Right cardiac atrium (tissue), 5 donors: Measurements from ENCODE around the gene TPTE. TPM values are rescaled to one million over a fixed set of nuclear protein-coding genes. Genes with fewer than 3 reads are reported as not detected.
"Not testable (repeated sequence)": the region's sequence is repeated elsewhere in the genome, so short reads cannot be mapped to it uniquely, and the experiment has no call there.

ENCODE experiments used
- ATAC-seq, 2 donors: fragments of 200-7000 bp; cut with Tn5 transposase; one replicate each; pipeline versions ENCODE4 v1.8.0 to v1.9.1; 2020; ENCODE audit warnings: moderate library complexity in 2 of 2, mild to moderate bottlenecking in 1 of 2
- DNase-seq, 3 donors: peaks; one replicate each; pipeline ENCODE4 v3.0.0-alpha.2; 2020
- H3K27ac ChIP-seq: one replicate; pipeline ENCODE4 v1.5.1; 2013; ENCODE audit warnings: mild to moderate bottlenecking, low read length, control low read depth, moderate library complexity
- H3K27me3 ChIP-seq: one replicate; pipeline ENCODE4 v1.6.1; 2013; ENCODE audit not compliant: control insufficient read depth, insufficient read depth
- H3K4me1 ChIP-seq: one replicate; pipeline ENCODE4 v1.6.1; 2013; ENCODE audit warnings: low read length; ENCODE audit not compliant: control insufficient read depth, insufficient read depth
- H3K4me3 ChIP-seq: one replicate; pipeline ENCODE4 v1.5.1; 2013; ENCODE audit warnings: low read length, control low read depth
- H3K9me3 ChIP-seq: one replicate; pipeline ENCODE4 v1.6.1; 2013; ENCODE audit warnings: low read length; ENCODE audit not compliant: control insufficient read depth
- WGBS: extraction: QIAGEN DNeasy Blood & Tissue Kit; methylation state at CpG from one replicate; pipeline ENCODE4 v1.1.7; 2013; 5-methylcytosine and 5-hydroxymethylcytosine counted together
- intact Hi-C, 4 donors: fragments of 100-400 bp; cut with DNase I; formaldehyde crosslinking; loops; one replicate each; pipeline versions ENCODE4 v1.11.0 to v1.14.0; 2022 to 2023
- polyA plus RNA-seq: library from polyadenylated mRNA; stranded (reverse); fragments of 200-250 nt; gene quantifications from one replicate; pipeline ENCODE4 v1.2.3, GENCODE V29; 2013
- total RNA-seq, 4 donors: library from RNA; stranded (reverse); fragmentation: NEBNext Ultra II Directional; extraction: Animal tissue kit (Norgen Biotek cat#: 25700); gene quantifications; one replicate each; pipeline ENCODE4 v1.2.1, GENCODE V29; 2021
- donor health status: healthy with polysubstance abuse.
- donor health status: DM: no; HTN: yes; CAD: no.
- donor health status: DM: no; HTN: no; CAD: no.
- donor health status: DM: no; HTN: yes; CAD: no; lungs with severe emphysema.
- donor health status: DM: yes; HTN: yes; CAD: no.

Gene TPTE
- total and polyA plus RNA-seq, 5 donors, result not detected

DNA sequence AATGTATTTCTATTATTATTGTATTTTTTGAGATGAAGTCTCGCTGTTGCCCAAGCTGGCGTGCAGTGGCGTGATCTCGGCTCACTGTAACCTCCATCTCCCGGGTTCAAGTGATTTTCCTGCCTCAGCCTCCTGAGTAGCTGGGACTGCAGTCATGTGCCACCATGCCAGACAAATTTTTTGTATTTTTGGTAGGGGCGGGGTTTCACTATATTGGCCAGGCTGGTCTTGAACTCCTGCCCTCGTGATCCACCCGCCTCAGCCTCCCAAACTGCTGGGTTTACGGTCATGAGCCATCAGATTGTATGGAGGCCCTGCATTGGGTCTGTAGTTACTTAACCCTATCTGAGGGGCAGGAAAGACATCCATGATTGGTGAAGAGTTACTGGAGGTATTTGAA, 23.0 kb downstream of the TPTE start:
- intact Hi-C loops, H3K27ac ChIP-seq, DNase-seq, H3K27me3 ChIP-seq, H3K4me1 ChIP-seq, H3K9me3 ChIP-seq, ATAC-seq, H3K4me3 ChIP-seq: not testable (repeated sequence)
- 75% methylated on average over 9 of the region's 9 CpGs for WGBS

DNA sequence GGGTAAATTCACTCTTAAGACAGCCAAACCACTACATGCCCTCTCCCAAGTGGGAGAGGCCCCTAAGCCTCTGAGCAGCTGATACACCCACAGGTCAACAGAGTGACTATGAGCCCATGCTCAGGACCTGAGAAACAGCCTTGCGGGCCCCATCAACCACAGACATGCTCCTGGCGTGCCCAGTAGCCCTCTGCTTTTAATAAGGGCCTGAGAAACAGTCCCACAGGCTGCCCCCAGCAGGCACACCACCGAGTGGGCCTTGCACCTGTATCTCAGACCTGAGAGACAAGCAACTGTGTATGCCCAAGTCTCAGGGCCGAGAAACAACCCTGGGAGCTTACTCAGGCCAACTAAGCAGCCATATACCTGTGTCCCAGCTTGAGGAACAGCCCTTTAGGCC, 26.5 kb downstream of the TPTE start:
- ATAC-seq, result peak in 1 of 2 donors; percentile 50
- H3K4me1 ChIP-seq, intact Hi-C loops, H3K27me3 ChIP-seq, H3K9me3 ChIP-seq, H3K4me3 ChIP-seq, DNase-seq, H3K27ac ChIP-seq: not testable (repeated sequence)
- WGBS, result 30% methylated on average over 4 of the region's 4 CpGs

- ATAC-seq, H3K4me3 ChIP-seq, H3K4me1 ChIP-seq, intact Hi-C loops, H3K27ac ChIP-seq, H3K9me3 ChIP-seq, H3K27me3 ChIP-seq: not testable (repeated sequence)
- WGBS, result 66% methylated on average over 2 of the region's 2 CpGs
- DNase-seq, result peak in 1 of 3 donors; percentile 29
Measured at GRCh38 chr21:10548331-10548954, 27.1 kb downstream of the TPTE start.

GRCh38 chr21:10570803-10571202, 49.4 kb downstream of the TPTE start:
- peak; percentile 22 to 40 for ATAC-seq
- intact Hi-C loops, H3K4me1 ChIP-seq: not testable (repeated sequence)

GRCh38 chr21:10574531-10575310, 53.3 kb downstream of the TPTE start:
- intact Hi-C loops, H3K9me3 ChIP-seq, H3K4me1 ChIP-seq, H3K4me3 ChIP-seq, H3K27me3 ChIP-seq, H3K27ac ChIP-seq: not testable (repeated sequence)
- peak; percentile 21 to 37 for ATAC-seq
- peak in 1 of 3 donors; percentile 26 for DNase-seq
- 70% methylated on average over 16 of the region's 16 CpGs for WGBS

More at GRCh38 chr21:10570803-10571202, 49.4 kb downstream of the TPTE start:
- not testable (repeated sequence) for H3K27ac ChIP-seq, H3K4me3 ChIP-seq, H3K9me3 ChIP-seq, DNase-seq, H3K27me3 ChIP-seq
- 38% methylated on average over 2 of the region's 2 CpGs for WGBS

- DNase-seq, result no peak
- Histone ChIP-seq H3K27me3 (no peaks in the 10 kb centered on the region), H3K27ac (no peak overlapping the region), H3K9me3 (no peaks in the 10 kb centered on the region), H3K4me1 (no peaks in the 10 kb centered on the region), H3K4me3 (no peak overlapping the region)
- 64% methylated on average over 2 of the region's 2 CpGs for WGBS
- peak; percentile 24 to 36 for ATAC-seq
- intact Hi-C loops, result no loop called here
Measured at GRCh38 chr21:10575311-10575667, 53.9 kb downstream of the TPTE start.

DNA sequence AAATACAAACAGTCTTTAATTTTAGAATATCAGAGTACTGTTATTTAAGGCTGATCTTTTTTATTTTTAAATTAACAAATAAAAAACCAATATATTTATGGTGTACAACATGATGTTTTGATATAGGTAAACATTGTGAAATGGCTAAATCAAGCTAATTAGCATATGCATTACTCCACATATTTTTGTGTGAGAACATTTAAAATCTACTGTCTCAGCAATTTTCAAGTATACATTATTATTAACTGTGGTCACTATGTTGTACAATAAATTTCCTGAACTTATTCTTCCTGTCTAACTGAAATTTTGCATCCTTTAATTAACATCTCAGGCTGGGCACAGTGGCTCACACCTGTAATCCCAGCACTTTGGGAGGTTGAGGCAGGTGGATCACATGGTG, 57.5 kb downstream of the TPTE start:
- H3K4me3 ChIP-seq, intact Hi-C loops, H3K27ac ChIP-seq, DNase-seq, ATAC-seq, H3K4me1 ChIP-seq, H3K9me3 ChIP-seq, H3K27me3 ChIP-seq: not testable (repeated sequence)

GRCh38 chr21:10589115-10589514, 67.7 kb downstream of the TPTE start:
- DNase-seq, intact Hi-C loops, H3K4me1 ChIP-seq, H3K4me3 ChIP-seq, H3K9me3 ChIP-seq, H3K27me3 ChIP-seq, H3K27ac ChIP-seq, ATAC-seq: not testable (repeated sequence)
- 4% methylated on average over 1 of the region's 1 CpG for WGBS

GRCh38 chr21:10607074-10607473, 85.7 kb downstream of the TPTE start:
- H3K27ac ChIP-seq, DNase-seq, H3K4me1 ChIP-seq, H3K27me3 ChIP-seq, ATAC-seq, H3K9me3 ChIP-seq, intact Hi-C loops, H3K4me3 ChIP-seq: not testable (repeated sequence)
- 65% methylated on average over 7 of the region's 7 CpGs for WGBS

- H3K9me3 ChIP-seq, DNase-seq, H3K27me3 ChIP-seq, H3K4me3 ChIP-seq, intact Hi-C loops, ATAC-seq, H3K27ac ChIP-seq, H3K4me1 ChIP-seq: not testable (repeated sequence)
- WGBS, result 74% methylated on average over 6 of the region's 6 CpGs
Measured at GRCh38 chr21:10614285-10614684, 92.9 kb downstream of the TPTE start.

DNA sequence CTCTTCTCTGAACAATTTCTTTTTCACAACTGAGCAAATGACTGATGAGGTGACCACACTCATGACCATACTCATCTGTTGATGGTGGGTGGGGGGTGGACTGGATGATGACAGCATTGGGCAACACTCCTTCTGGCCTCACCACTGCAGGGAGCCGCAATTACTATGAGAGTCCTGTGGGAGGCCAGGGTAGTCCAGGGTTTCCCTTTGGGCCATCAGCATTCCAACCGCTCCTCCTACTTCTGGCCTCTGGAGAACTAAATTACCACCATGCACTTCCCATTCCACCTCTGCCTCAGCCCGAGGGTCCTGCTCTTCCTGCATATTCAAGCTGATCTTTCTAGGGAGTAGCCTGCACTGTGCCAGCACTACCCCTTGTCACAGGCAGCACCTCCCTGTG, 94.7 kb downstream of the TPTE start:
- H3K4me3 ChIP-seq, H3K4me1 ChIP-seq, DNase-seq, intact Hi-C loops, H3K27me3 ChIP-seq, ATAC-seq, H3K9me3 ChIP-seq, H3K27ac ChIP-seq: not testable (repeated sequence)
- WGBS, result 65% methylated on average over 3 of the region's 3 CpGs
